ENCODE measurements around the gene MED29.

MED29 gene

GRCh38 chr19:39390751-39391437 lies at the start of gene MED29, which contains the start of gene PAF1:
Gene MED29, plus strand, starts transcription at chr19:39391378. Its CDS starts 45 bp downstream, at chr19:39391423.
Gene PAF1, minus strand, starts transcription at chr19:39391106. Its CDS starts 242 bp downstream, at chr19:39390864.
- Histone ChIP-seq H3K4me1 (ENCODE audit: control insufficient read depth, insufficient read depth, low read length) (peaks cover 13% of the 10 kb centered on the region), H3K36me3 (ENCODE audit: control insufficient read depth, insufficient read depth, low read length) (peaks cover 41% of the 10 kb centered on the region), H3K27ac (ENCODE audit: low read depth, low read length) (peak within 1 kb of the TSS; percentile 99), H3K27me3 (ENCODE audit: control insufficient read depth, insufficient read depth, low read length) (no peaks in the 10 kb centered on the region), H3K4me3 (ENCODE audit: low read length) (peak within 1 kb of the TSS; percentile 99), H3K9ac (ENCODE audit: low read length) (peak within 1 kb of the TSS; percentile 94)

GRCh38 chr19:39341719-39342604 lies 49.2 kb upstream of the MED29 start, which contains the start of gene SAMD4B:
Gene SAMD4B, plus strand, starts transcription at chr19:39342421. Its CDS starts 14,473 bp downstream, at chr19:39356894.
- Histone ChIP-seq H3K27ac (ENCODE audit: low read depth, low read length) (peak within 1 kb of the TSS; percentile 80), H3K4me3 (ENCODE audit: low read length) (peak within 1 kb of the TSS; percentile 93), H3K9ac (ENCODE audit: low read length) (peak within 1 kb of the TSS; percentile 60), H3K4me1 (ENCODE audit: control insufficient read depth, insufficient read depth, low read length) (peaks cover 12% of the 10 kb centered on the region), H3K36me3 (ENCODE audit: control insufficient read depth, insufficient read depth, low read length) (no peaks in the 10 kb centered on the region), H3K27me3 (ENCODE audit: control insufficient read depth, insufficient read depth, low read length) (no peaks in the 10 kb centered on the region)

- H3K4me1 ChIP-seq (ENCODE audit: control insufficient read depth, insufficient read depth, low read length): peaks cover 12% of the 10 kb centered on the region
- H3K36me3 ChIP-seq (ENCODE audit: control insufficient read depth, insufficient read depth, low read length): peaks cover 3% of the 10 kb centered on the region
- peak overlapping the region; percentile 68 for H3K27ac ChIP-seq (ENCODE audit: low read depth, low read length)
- no peaks in the 10 kb centered on the region for H3K27me3 ChIP-seq (ENCODE audit: control insufficient read depth, insufficient read depth, low read length)
- peak overlapping the region; percentile 51 for H3K4me3 ChIP-seq (ENCODE audit: low read length)
- H3K9ac ChIP-seq (ENCODE audit: low read length): peak overlapping the region; percentile 54
Measured at GRCh38 chr19:39342647-39343305, 48.4 kb upstream of the MED29 start.

- Histone ChIP-seq H3K36me3 (ENCODE audit: control insufficient read depth, insufficient read depth, low read length) (peaks cover 8% of the 10 kb centered on the region), H3K9ac (ENCODE audit: low read length) (no peak overlapping the region), H3K27me3 (ENCODE audit: control insufficient read depth, insufficient read depth, low read length) (no peaks in the 10 kb centered on the region), H3K4me3 (ENCODE audit: low read length) (no peak overlapping the region), H3K4me1 (ENCODE audit: control insufficient read depth, insufficient read depth, low read length) (peaks cover 10% of the 10 kb centered on the region), H3K27ac (ENCODE audit: low read depth, low read length) (no peak overlapping the region)
Measured at GRCh38 chr19:39345956-39346355, 45.2 kb upstream of the MED29 start.

GRCh38 chr19:39347332-39348164 lies 43.6 kb upstream of the MED29 start:
- Histone ChIP-seq H3K27me3 (ENCODE audit: control insufficient read depth, insufficient read depth, low read length) (no peaks in the 10 kb centered on the region), H3K4me1 (ENCODE audit: control insufficient read depth, insufficient read depth, low read length) (peaks cover 9% of the 10 kb centered on the region), H3K36me3 (ENCODE audit: control insufficient read depth, insufficient read depth, low read length) (peaks cover 8% of the 10 kb centered on the region), H3K4me3 (ENCODE audit: low read length) (no peak overlapping the region), H3K9ac (ENCODE audit: low read length) (no peak overlapping the region), H3K27ac (ENCODE audit: low read depth, low read length) (no peak overlapping the region)

- Histone ChIP-seq H3K36me3 (ENCODE audit: control insufficient read depth, insufficient read depth, low read length) (peaks cover 12% of the 10 kb centered on the region), H3K4me1 (ENCODE audit: control insufficient read depth, insufficient read depth, low read length) (no peaks in the 10 kb centered on the region), H3K4me3 (ENCODE audit: low read length) (no peak overlapping the region), H3K9ac (ENCODE audit: low read length) (no peak overlapping the region), H3K27me3 (ENCODE audit: control insufficient read depth, insufficient read depth, low read length) (no peaks in the 10 kb centered on the region), H3K27ac (ENCODE audit: low read depth, low read length) (no peak overlapping the region)
Measured at GRCh38 chr19:39349326-39349725, 41.9 kb upstream of the MED29 start.

- Histone ChIP-seq H3K4me3 (ENCODE audit: low read length) (no peak overlapping the region), H3K36me3 (ENCODE audit: control insufficient read depth, insufficient read depth, low read length) (peaks cover 13% of the 10 kb centered on the region), H3K27ac (ENCODE audit: low read depth, low read length) (no peak overlapping the region), H3K4me1 (ENCODE audit: control insufficient read depth, insufficient read depth, low read length) (no peaks in the 10 kb centered on the region), H3K9ac (ENCODE audit: low read length) (no peak overlapping the region), H3K27me3 (ENCODE audit: control insufficient read depth, insufficient read depth, low read length) (no peaks in the 10 kb centered on the region)
Measured at GRCh38 chr19:39350156-39350555, 41.0 kb upstream of the MED29 start.

GRCh38 chr19:39351537-39352064 lies 39.6 kb upstream of the MED29 start:
- Histone ChIP-seq H3K27ac (ENCODE audit: low read depth, low read length) (no peak overlapping the region), H3K9ac (ENCODE audit: low read length) (no peak overlapping the region), H3K4me3 (ENCODE audit: low read length) (no peak overlapping the region), H3K4me1 (ENCODE audit: control insufficient read depth, insufficient read depth, low read length) (no peaks in the 10 kb centered on the region), H3K36me3 (ENCODE audit: control insufficient read depth, insufficient read depth, low read length) (peaks cover 20% of the 10 kb centered on the region), H3K27me3 (ENCODE audit: control insufficient read depth, insufficient read depth, low read length) (no peaks in the 10 kb centered on the region)

GRCh38 chr19:39352381-39353255 lies 38.6 kb upstream of the MED29 start:
- Histone ChIP-seq H3K27ac (ENCODE audit: low read depth, low read length) (no peak overlapping the region), H3K27me3 (ENCODE audit: control insufficient read depth, insufficient read depth, low read length) (no peaks in the 10 kb centered on the region), H3K4me3 (ENCODE audit: low read length) (no peak overlapping the region), H3K4me1 (ENCODE audit: control insufficient read depth, insufficient read depth, low read length) (no peaks in the 10 kb centered on the region), H3K9ac (ENCODE audit: low read length) (no peak overlapping the region), H3K36me3 (ENCODE audit: control insufficient read depth, insufficient read depth, low read length) (peaks cover 28% of the 10 kb centered on the region)

- Histone ChIP-seq H3K27ac (ENCODE audit: low read depth, low read length) (no peak overlapping the region), H3K4me3 (ENCODE audit: low read length) (no peak overlapping the region), H3K36me3 (ENCODE audit: control insufficient read depth, insufficient read depth, low read length) (peaks cover 32% of the 10 kb centered on the region), H3K4me1 (ENCODE audit: control insufficient read depth, insufficient read depth, low read length) (no peaks in the 10 kb centered on the region), H3K9ac (ENCODE audit: low read length) (no peak overlapping the region), H3K27me3 (ENCODE audit: control insufficient read depth, insufficient read depth, low read length) (no peaks in the 10 kb centered on the region)
Measured at GRCh38 chr19:39355253-39355652, 35.9 kb upstream of the MED29 start.

GRCh38 chr19:39356073-39356472 lies 35.1 kb upstream of the MED29 start:
- H3K9ac ChIP-seq (ENCODE audit: low read length): no peak overlapping the region
- H3K27me3 ChIP-seq (ENCODE audit: control insufficient read depth, insufficient read depth, low read length): no peaks in the 10 kb centered on the region
- no peak overlapping the region for H3K4me3 ChIP-seq (ENCODE audit: low read length)
- no peak overlapping the region for H3K27ac ChIP-seq (ENCODE audit: low read depth, low read length)
- H3K4me1 ChIP-seq (ENCODE audit: control insufficient read depth, insufficient read depth, low read length): no peaks in the 10 kb centered on the region
- peaks cover 39% of the 10 kb centered on the region for H3K36me3 ChIP-seq (ENCODE audit: control insufficient read depth, insufficient read depth, low read length)
